Measurements from ENCODE around the gene FOXL2.
A peak's percentile ranks its signal among the peaks of the same experiment; 100 is the strongest.
"Not testable (repeated sequence)": the region's sequence is repeated elsewhere in the genome, so short reads cannot be mapped to it uniquely, and the experiment has no call there.

FOXL2 gene

GRCh38 chr3:138923531-138923994, 23.4 kb downstream of the FOXL2 start:
- peak; percentile 90 for DNase-seq

- not testable (repeated sequence) for DNase-seq
These were observed 24.5 kb downstream of the FOXL2 start for GRCh38 chr3:138922400-138922799.

GRCh38 chr3:138921316-138922292, 25.3 kb downstream of the FOXL2 start:
- no peak for DNase-seq

- DNase-seq, result no peak
These were observed 27.6 kb downstream of the FOXL2 start for GRCh38 chr3:138919325-138919724.

- no peak for DNase-seq
These were observed 30.1 kb downstream of the FOXL2 start for GRCh38 chr3:138916824-138917223.

GRCh38 chr3:138915503-138916498, 31.1 kb downstream of the FOXL2 start:
- DNase-seq, result peak; percentile 88

- no peak for DNase-seq
These were observed 32.0 kb downstream of the FOXL2 start for GRCh38 chr3:138914870-138915502.

- no peak for DNase-seq
These were observed 33.2 kb downstream of the FOXL2 start for GRCh38 chr3:138913766-138914165.

- DNase-seq, result no peak
These were observed 34.7 kb downstream of the FOXL2 start for GRCh38 chr3:138912237-138912636.

- DNase-seq, result no peak
These were observed 35.3 kb downstream of the FOXL2 start for GRCh38 chr3:138911621-138912020.

- DNase-seq, result no peak
These were observed 37.0 kb downstream of the FOXL2 start for GRCh38 chr3:138909904-138910303.

GRCh38 chr3:138908846-138909245, 38.1 kb downstream of the FOXL2 start:
- no peak for DNase-seq

GRCh38 chr3:138907539-138907938, 39.4 kb downstream of the FOXL2 start:
- no peak for DNase-seq

- no peak for DNase-seq
These were observed 44.8 kb downstream of the FOXL2 start for GRCh38 chr3:138902171-138902570.

GRCh38 chr3:138901567-138901966, 45.4 kb downstream of the FOXL2 start:
- no peak for DNase-seq

- no peak for DNase-seq
These were observed 47.5 kb downstream of the FOXL2 start for GRCh38 chr3:138899351-138899991.

GRCh38 chr3:138898708-138899107, 48.2 kb downstream of the FOXL2 start:
- DNase-seq, result no peak

- DNase-seq, result no peak
These were observed 48.6 kb downstream of the FOXL2 start for GRCh38 chr3:138898301-138898700.

All from stimulated activated CD4-positive, alpha-beta T cell treated with anti-CD3 and anti-CD28 coated beads, Interleukin-15, amount 100 ng/mL, for 24 hours (primary cell).